Measurements from ENCODE around the gene WWOX.
A peak's percentile ranks its signal among the peaks of the same experiment; 100 is the strongest.

The WWOX gene

DNA sequence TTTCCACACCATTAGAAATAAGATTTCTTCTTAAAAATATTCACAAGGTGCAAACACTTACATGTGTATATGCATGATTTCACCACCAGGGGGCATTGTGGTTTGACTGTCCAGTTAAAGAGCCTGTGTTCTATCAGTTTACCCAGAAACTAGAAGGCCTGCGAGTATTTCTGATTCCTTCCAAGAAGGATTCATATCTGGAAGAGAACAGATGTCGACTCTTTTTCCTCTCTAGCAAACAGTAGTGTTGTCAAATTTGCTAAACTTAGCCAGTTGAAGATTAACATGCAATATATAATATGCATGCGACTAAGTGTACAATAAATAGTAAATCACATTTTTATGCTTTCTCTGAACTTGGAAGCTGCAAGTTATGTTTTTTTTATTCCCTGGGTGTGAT, 404.1 kb downstream of the WWOX start:
- no peaks in the 10 kb centered on the region for H3K79me2 ChIP-seq (ENCODE audit: insufficient read depth, low read length)
- DNase-seq: peak; percentile 53
- no peaks in the 10 kb centered on the region for H3K4me1 ChIP-seq (ENCODE audit: insufficient read depth, low read length)
- TF ChIP-seq EZH2 (IDR thresholded peaks at IDR 0.05; ENCODE audit: borderline replicate concordance, low read depth, low read length, severe bottlenecking): no peak
- TF ChIP-seq CTCF (IDR thresholded peaks at IDR 0.05; ENCODE audit: borderline replicate concordance, extremely low read depth, low read length, poor library complexity, severe bottlenecking): peak; percentile 84
- H3K36me3 ChIP-seq (ENCODE audit: insufficient read depth, low read length): no peaks in the 10 kb centered on the region
- no peak overlapping the region for H3K4me3 ChIP-seq (ENCODE audit: low read depth in 1 of 2, low read length in 2 of 2)
- peak; percentile 64; the same call in 1 of the 3 replicates for ATAC-seq (ENCODE audit: insufficient read depth, low read depth)
- no peaks in the 10 kb centered on the region for H4K20me1 ChIP-seq (ENCODE audit: insufficient read depth, low read length)
- H3K9me3 ChIP-seq (ENCODE audit: insufficient read depth, low read length, severe bottlenecking): no peaks in the 10 kb centered on the region
- H3K9ac ChIP-seq (ENCODE audit: low read depth, low read length): no peak overlapping the region
- H2AFZ ChIP-seq (ENCODE audit: low read depth, low read length): no peak overlapping the region
- no peaks in the 10 kb centered on the region for H3K27me3 ChIP-seq (ENCODE audit: insufficient read depth, low read length, poor library complexity)
- H3K4me2 ChIP-seq (ENCODE audit: insufficient read depth, low read length): no peak overlapping the region
- H3K27ac ChIP-seq (ENCODE audit: low read length): no peak overlapping the region

DNA sequence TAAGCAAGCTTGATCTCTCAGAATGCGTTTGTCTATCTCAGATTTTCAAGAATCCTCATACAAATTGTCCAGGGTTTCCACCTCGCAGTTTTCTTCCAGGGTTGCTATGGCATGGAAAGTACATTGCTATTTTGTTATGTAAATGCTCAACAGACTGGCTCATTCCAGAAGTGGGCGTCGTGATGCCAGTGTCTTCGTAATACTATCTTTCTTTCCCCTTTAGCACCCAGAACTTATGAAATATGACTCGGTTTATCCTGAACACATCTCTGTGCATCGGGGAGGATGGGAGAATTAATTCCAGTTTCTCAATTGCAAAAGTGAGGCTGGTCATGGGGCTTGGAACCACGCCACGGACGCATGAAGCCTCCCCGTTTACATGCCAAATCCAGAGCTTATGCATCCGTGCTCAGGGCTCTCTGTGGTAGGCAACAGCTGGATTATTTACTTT, 405.0 kb downstream of the WWOX start:
- Histone ChIP-seq H2AFZ (ENCODE audit: low read depth, low read length) (no peak overlapping the region), H3K27me3 (ENCODE audit: insufficient read depth, low read length, poor library complexity) (no peaks in the 10 kb centered on the region), H3K27ac (ENCODE audit: low read length) (no peak overlapping the region), H4K20me1 (ENCODE audit: insufficient read depth, low read length) (no peaks in the 10 kb centered on the region), H3K36me3 (ENCODE audit: insufficient read depth, low read length) (no peaks in the 10 kb centered on the region), H3K79me2 (ENCODE audit: insufficient read depth, low read length) (no peaks in the 10 kb centered on the region), H3K4me3 (ENCODE audit: low read depth in 1 of 2, low read length in 2 of 2) (no peak overlapping the region), H3K9me3 (ENCODE audit: insufficient read depth, low read length, severe bottlenecking) (no peaks in the 10 kb centered on the region), H3K4me2 (ENCODE audit: insufficient read depth, low read length) (no peak overlapping the region), H3K4me1 (ENCODE audit: insufficient read depth, low read length) (no peaks in the 10 kb centered on the region), H3K9ac (ENCODE audit: low read depth, low read length) (no peak overlapping the region)
- TF ChIP-seq CTCF (IDR thresholded peaks at IDR 0.05; ENCODE audit: borderline replicate concordance, extremely low read depth, low read length, poor library complexity, severe bottlenecking): no peak
- no peak for TF ChIP-seq EZH2 (IDR thresholded peaks at IDR 0.05; ENCODE audit: borderline replicate concordance, low read depth, low read length, severe bottlenecking)
- ATAC-seq (ENCODE audit: insufficient read depth, low read depth) (no peak), DNase-seq (no peak)

DNA sequence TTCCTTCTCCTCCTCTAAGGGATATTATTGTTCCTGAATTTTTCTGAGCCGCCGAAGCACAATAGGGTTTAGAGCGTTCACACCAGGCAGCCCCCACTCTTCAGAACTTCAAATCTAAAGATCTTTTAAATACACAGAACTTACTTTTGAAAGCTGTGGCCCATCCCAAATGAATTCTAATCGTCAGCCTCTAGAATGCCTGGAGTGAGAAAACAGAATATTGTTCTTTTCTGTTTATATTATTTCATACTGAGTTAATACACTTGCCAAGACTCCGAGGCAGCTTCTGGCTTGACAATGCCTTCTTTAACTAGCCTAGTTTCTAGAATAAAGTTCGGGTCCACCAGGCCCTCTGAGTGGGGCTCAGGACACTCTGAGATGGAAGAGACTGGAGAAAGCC, 405.6 kb downstream of the WWOX start:
- TF ChIP-seq CTCF (IDR thresholded peaks at IDR 0.05; ENCODE audit: borderline replicate concordance, extremely low read depth, low read length, poor library complexity, severe bottlenecking): no peak
- no peak for TF ChIP-seq EZH2 (IDR thresholded peaks at IDR 0.05; ENCODE audit: borderline replicate concordance, low read depth, low read length, severe bottlenecking)
- Histone ChIP-seq H3K4me2 (ENCODE audit: insufficient read depth, low read length) (no peak overlapping the region), H3K4me3 (ENCODE audit: low read depth in 1 of 2, low read length in 2 of 2) (no peak overlapping the region), H3K4me1 (ENCODE audit: insufficient read depth, low read length) (no peaks in the 10 kb centered on the region), H3K9me3 (ENCODE audit: insufficient read depth, low read length, severe bottlenecking) (no peaks in the 10 kb centered on the region), H3K36me3 (ENCODE audit: insufficient read depth, low read length) (no peaks in the 10 kb centered on the region), H2AFZ (ENCODE audit: low read depth, low read length) (no peak overlapping the region), H3K9ac (ENCODE audit: low read depth, low read length) (no peak overlapping the region), H4K20me1 (ENCODE audit: insufficient read depth, low read length) (no peaks in the 10 kb centered on the region), H3K27ac (ENCODE audit: low read length) (no peak overlapping the region), H3K27me3 (ENCODE audit: insufficient read depth, low read length, poor library complexity) (no peaks in the 10 kb centered on the region), H3K79me2 (ENCODE audit: insufficient read depth, low read length) (no peaks in the 10 kb centered on the region)
- ATAC-seq (ENCODE audit: insufficient read depth, low read depth): no peak
- DNase-seq: no peak
